H9 (cell line): ENCODE results near the gene SLC17A1. TPM values are rescaled to one million over a fixed set of nuclear protein-coding genes. Genes with fewer than 3 reads are reported as not detected.
"Not testable (repeated sequence)": the region's sequence is repeated elsewhere in the genome, so short reads cannot be mapped to it uniquely, and the experiment has no call there.

ENCODE experiments used
- DNase-seq: peaks from one replicate; pipeline ENCODE4 v3.0.0-alpha.2; 2017
- H2AFZ ChIP-seq: one replicate; pipeline ENCODE4 v1.6.1; 2013; ENCODE audit warnings: mild to moderate bottlenecking, low read length, control low read depth, moderate library complexity
- H2AK5ac ChIP-seq: 2 replicates; pipeline ENCODE4 v1.6.1; 2013; ENCODE audit warnings: low read length, control low read depth, mixed read lengths; ENCODE audit not compliant: insufficient read length
- H2BK120ac ChIP-seq: one replicate; pipeline ENCODE4 v1.6.1; 2013; ENCODE audit warnings: low read depth, mild to moderate bottlenecking, low read length, control low read depth, inconsistent platforms; ENCODE audit not compliant: poor library complexity, severe bottlenecking
- H2BK12ac ChIP-seq: 2 replicates; pipeline ENCODE4 v1.6.1; 2013; ENCODE audit warnings: low read length, control low read depth, mixed read lengths, low read depth; ENCODE audit not compliant: insufficient read length
- H2BK15ac ChIP-seq: 2 replicates; pipeline ENCODE4 v1.6.1; 2013; ENCODE audit warnings: low read depth, low read length, control low read depth
- H2BK20ac ChIP-seq: one replicate; pipeline ENCODE4 v1.6.1; 2013; ENCODE audit warnings: low read depth, mild to moderate bottlenecking, low read length, control low read depth, inconsistent platforms; ENCODE audit not compliant: poor library complexity, severe bottlenecking
- H2BK5ac ChIP-seq: 2 replicates; pipeline ENCODE4 v1.6.1; 2013; ENCODE audit warnings: low read length, control low read depth, mixed read lengths; ENCODE audit not compliant: insufficient read length
- H3K14ac ChIP-seq: 2 replicates; pipeline ENCODE4 v1.6.1; 2013; ENCODE audit warnings: low read length, control low read depth; ENCODE audit not compliant: insufficient read depth
- H3K18ac ChIP-seq: 2 replicates; pipeline ENCODE4 v1.6.1; 2013; ENCODE audit warnings: low read depth, mild to moderate bottlenecking, mixed read lengths, low read length, control low read depth; ENCODE audit not compliant: insufficient read length
- H3K23ac ChIP-seq: 2 replicates; pipeline ENCODE4 v1.6.1; 2013; ENCODE audit warnings: low read length, control low read depth, mixed read lengths, low read depth; ENCODE audit not compliant: insufficient read length
- H3K23me2 ChIP-seq: 2 replicates; pipeline ENCODE4 v1.6.1; 2013; ENCODE audit warnings: low read depth, mild to moderate bottlenecking, mixed read lengths, low read length, control low read depth; ENCODE audit not compliant: insufficient read length, poor library complexity, severe bottlenecking
- H3K27ac ChIP-seq: 2 replicates; pipeline ENCODE4 v1.5.1; 2013; ENCODE audit warnings: low read length, control low read depth, mixed read lengths, low read depth; ENCODE audit not compliant: insufficient read length
- H3K27me3 ChIP-seq: 2 replicates; pipeline ENCODE4 v1.6.1; 2013; ENCODE audit warnings: low read length, control low read depth, inconsistent platforms; ENCODE audit not compliant: insufficient read depth
- H3K4ac ChIP-seq: 2 replicates; pipeline ENCODE4 v1.6.1; 2013; ENCODE audit warnings: low read depth, mild to moderate bottlenecking, control low read depth, inconsistent platforms, low read length, moderate library complexity
- H3K4me1 ChIP-seq: 2 replicates; pipeline ENCODE4 v1.6.1; 2013; ENCODE audit warnings: low read length, control low read depth, inconsistent platforms; ENCODE audit not compliant: insufficient read depth
- H3K4me2 ChIP-seq: 2 replicates; pipeline ENCODE4 v1.6.1; 2013; ENCODE audit warnings: low read length, control low read depth, mixed read lengths; ENCODE audit not compliant: insufficient read length, insufficient read depth
- H3K56ac ChIP-seq: 2 replicates; pipeline ENCODE4 v1.6.1; 2013; ENCODE audit warnings: low read depth, mild to moderate bottlenecking, mixed read lengths, low read length, control low read depth; ENCODE audit not compliant: insufficient read length
- H3K79me1 ChIP-seq: 2 replicates; pipeline ENCODE4 v1.6.1; 2013; ENCODE audit warnings: low read depth, mild to moderate bottlenecking, moderate library complexity, low read length, control low read depth, inconsistent platforms; ENCODE audit not compliant: insufficient read depth, poor library complexity, severe bottlenecking
- H3K79me2 ChIP-seq: 2 replicates; pipeline ENCODE4 v1.6.1; 2013; ENCODE audit warnings: low read length, control low read depth, inconsistent platforms; ENCODE audit not compliant: insufficient read depth
- H3K9ac ChIP-seq: 2 replicates; pipeline ENCODE4 v1.6.1; 2013; ENCODE audit warnings: low read length, control low read depth, mixed read lengths; ENCODE audit not compliant: insufficient read length; ENCODE audit errors: extremely low read depth
- H3K9me3 ChIP-seq: one replicate; pipeline ENCODE4 v1.6.1; 2013; ENCODE audit warnings: low read depth, low read length, inconsistent platforms; ENCODE audit not compliant: control insufficient read depth
- H3T11ph ChIP-seq: one replicate; pipeline ENCODE4 v1.6.1; 2013; ENCODE audit warnings: mild to moderate bottlenecking, low read length, control low read depth, inconsistent platforms
- H4K20me1 ChIP-seq: one replicate; pipeline ENCODE4 v1.6.1; 2013; ENCODE audit not compliant: control insufficient read depth, insufficient read length, insufficient read depth
- H4K5ac ChIP-seq: 2 replicates; pipeline ENCODE4 v1.6.1; 2013; ENCODE audit warnings: low read depth, mild to moderate bottlenecking, mixed read lengths, low read length, control low read depth; ENCODE audit not compliant: insufficient read length
- H4K8ac ChIP-seq: replicated peaks from 2 replicates; pipeline ENCODE4 v1.6.1; 2013; ENCODE audit warnings: low read length, control low read depth, mixed read lengths, low read depth; ENCODE audit not compliant: insufficient read length
- H4K91ac ChIP-seq: 2 replicates; pipeline ENCODE4 v1.6.1; 2013; ENCODE audit warnings: low read depth, mild to moderate bottlenecking, moderate library complexity, mixed read lengths, low read length, control low read depth; ENCODE audit not compliant: insufficient read length
- H3K27ac Mint-ChIP-seq, 3 experiments: 2 replicates in 2 of 3; 3 replicates in 1 of 3; pipeline ENCODE4 v1.8.0; 2020 to 2021; ENCODE audit warnings: mixed read lengths in 3 of 3, mild to moderate bottlenecking in 1 of 3, moderate library complexity in 1 of 3
- H3K27me3 Mint-ChIP-seq: 2 replicates; pipeline ENCODE4 v1.8.0; 2021; ENCODE audit warnings: low read depth, mild to moderate bottlenecking, moderate library complexity, mixed read lengths
- H3K36me3 Mint-ChIP-seq, 3 experiments: 2 replicates in 2 of 3; 3 replicates in 1 of 3; pipeline ENCODE4 v1.8.0; 2020 to 2021; ENCODE audit warnings: low read depth in 3 of 3, mixed read lengths in 3 of 3; ENCODE audit not compliant: insufficient read depth in 1 of 3
- H3K4me1 Mint-ChIP-seq, 2 experiments: 2 replicates each; pipeline ENCODE4 v1.8.0; 2020; ENCODE audit warnings: mixed read lengths in 2 of 2
- H3K4me3 Mint-ChIP-seq, 2 experiments: 2 replicates in 1 of 2; 3 replicates in 1 of 2; pipeline ENCODE4 v1.8.0; 2020 to 2021; ENCODE audit warnings: mild to moderate bottlenecking in 2 of 2, mixed read lengths in 2 of 2, moderate library complexity in 1 of 2
- H3K9me3 Mint-ChIP-seq, 2 experiments: 2 replicates in 1 of 2; 3 replicates in 1 of 2; pipeline ENCODE4 v1.8.0; 2020; ENCODE audit warnings: mild to moderate bottlenecking in 2 of 2, mixed read lengths in 2 of 2, moderate library complexity in 1 of 2
- WGBS: extraction: QIAGEN DNeasy Blood & Tissue Kit; methylation state at CpG from one replicate; pipeline ENCODE4 v1.1.7; 2013; ENCODE audit warnings: missing lambda C conversion rate, low lambda C conversion rate, mixed read lengths; ENCODE audit not compliant: insufficient read length; ENCODE audit errors: extremely low coverage; 5-methylcytosine and 5-hydroxymethylcytosine counted together
- total RNA-seq: library from RNA; stranded (reverse); gene quantifications from 2 replicates; pipeline ENCODE4 v1.2.1, GENCODE V29; 2021
- TF ChIP-seq, protein P1 (sequence below): fragments of 200-600 bp; sonication (generic); conservative IDR thresholded peaks from 3 replicates; pipeline ENCODE4 v1.8.0; 2021; ENCODE audit warnings: antibody characterized with exemption, mild to moderate bottlenecking

The SLC17A1 gene
- total RNA-seq, 1 experiment from 2014 or later = not detected

DNA sequence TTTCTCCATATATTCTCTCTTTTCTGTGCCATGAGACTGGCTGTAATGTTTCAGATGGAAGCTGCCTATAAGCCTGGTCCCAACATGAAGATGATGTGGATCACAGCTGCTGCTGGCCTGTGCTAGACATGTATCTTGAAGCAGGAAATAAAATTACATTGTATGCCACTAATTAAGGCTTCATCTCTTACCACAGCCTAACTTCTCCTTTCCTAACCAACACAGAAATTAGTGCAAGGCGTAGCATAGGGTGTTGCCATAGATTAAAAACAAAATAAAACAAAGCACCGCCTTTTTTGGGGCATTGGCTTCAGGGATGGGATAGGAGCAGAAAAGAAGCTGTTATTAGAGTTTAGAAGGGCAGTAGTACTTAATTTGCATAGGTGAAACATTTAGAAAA lies 82.0 kb downstream of the SLC17A1 start:
- Histone ChIP-seq H3K27ac (no peak overlapping the region), H2BK20ac (no peak overlapping the region), H2BK120ac (no peak overlapping the region), H3K14ac (no peak overlapping the region), H3K56ac (no peak overlapping the region), H3K4me1 (no peaks in the 10 kb centered on the region), H3K9me3 (no peaks in the 10 kb centered on the region), H4K20me1 (no peaks in the 10 kb centered on the region), H3K27me3 (no peaks in the 10 kb centered on the region), H3K18ac (no peak overlapping the region), H3K23ac (no peak overlapping the region), H2BK12ac (no peak overlapping the region), H2BK5ac (no peak overlapping the region), H3K4me2 (no peak overlapping the region), H2BK15ac (no peak overlapping the region), H3K79me2 (no peaks in the 10 kb centered on the region), H3K9ac (no peak overlapping the region), H2AFZ (no peak overlapping the region), H3K23me2 (no peaks in the 10 kb centered on the region), H2AK5ac (no peak overlapping the region), H3K4ac (no peak overlapping the region), H3T11ph (no peak overlapping the region), H3K79me1 (no peaks in the 10 kb centered on the region), H4K8ac (no peak overlapping the region), H4K91ac (no peak overlapping the region), H4K5ac (no peak overlapping the region)
- no peaks in the 10 kb centered on the region for H3K27me3 Mint-ChIP-seq
- no CpG with 5 or more reads among the region's 2 CpGs for WGBS
- TF ChIP-seq, protein P1, sequence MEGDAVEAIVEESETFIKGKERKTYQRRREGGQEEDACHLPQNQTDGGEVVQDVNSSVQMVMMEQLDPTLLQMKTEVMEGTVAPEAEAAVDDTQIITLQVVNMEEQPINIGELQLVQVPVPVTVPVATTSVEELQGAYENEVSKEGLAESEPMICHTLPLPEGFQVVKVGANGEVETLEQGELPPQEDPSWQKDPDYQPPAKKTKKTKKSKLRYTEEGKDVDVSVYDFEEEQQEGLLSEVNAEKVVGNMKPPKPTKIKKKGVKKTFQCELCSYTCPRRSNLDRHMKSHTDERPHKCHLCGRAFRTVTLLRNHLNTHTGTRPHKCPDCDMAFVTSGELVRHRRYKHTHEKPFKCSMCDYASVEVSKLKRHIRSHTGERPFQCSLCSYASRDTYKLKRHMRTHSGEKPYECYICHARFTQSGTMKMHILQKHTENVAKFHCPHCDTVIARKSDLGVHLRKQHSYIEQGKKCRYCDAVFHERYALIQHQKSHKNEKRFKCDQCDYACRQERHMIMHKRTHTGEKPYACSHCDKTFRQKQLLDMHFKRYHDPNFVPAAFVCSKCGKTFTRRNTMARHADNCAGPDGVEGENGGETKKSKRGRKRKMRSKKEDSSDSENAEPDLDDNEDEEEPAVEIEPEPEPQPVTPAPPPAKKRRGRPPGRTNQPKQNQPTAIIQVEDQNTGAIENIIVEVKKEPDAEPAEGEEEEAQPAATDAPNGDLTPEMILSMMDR = no peak
- no peak for DNase-seq
- no peaks in the 10 kb centered on the region for H3K36me3 Mint-ChIP-seq
- H3K4me1 Mint-ChIP-seq = no peaks in the 10 kb centered on the region
- no peaks in the 10 kb centered on the region for H3K9me3 Mint-ChIP-seq
- H3K4me3 Mint-ChIP-seq = no peak overlapping the region
- H3K27ac Mint-ChIP-seq = no peak overlapping the region

DNA sequence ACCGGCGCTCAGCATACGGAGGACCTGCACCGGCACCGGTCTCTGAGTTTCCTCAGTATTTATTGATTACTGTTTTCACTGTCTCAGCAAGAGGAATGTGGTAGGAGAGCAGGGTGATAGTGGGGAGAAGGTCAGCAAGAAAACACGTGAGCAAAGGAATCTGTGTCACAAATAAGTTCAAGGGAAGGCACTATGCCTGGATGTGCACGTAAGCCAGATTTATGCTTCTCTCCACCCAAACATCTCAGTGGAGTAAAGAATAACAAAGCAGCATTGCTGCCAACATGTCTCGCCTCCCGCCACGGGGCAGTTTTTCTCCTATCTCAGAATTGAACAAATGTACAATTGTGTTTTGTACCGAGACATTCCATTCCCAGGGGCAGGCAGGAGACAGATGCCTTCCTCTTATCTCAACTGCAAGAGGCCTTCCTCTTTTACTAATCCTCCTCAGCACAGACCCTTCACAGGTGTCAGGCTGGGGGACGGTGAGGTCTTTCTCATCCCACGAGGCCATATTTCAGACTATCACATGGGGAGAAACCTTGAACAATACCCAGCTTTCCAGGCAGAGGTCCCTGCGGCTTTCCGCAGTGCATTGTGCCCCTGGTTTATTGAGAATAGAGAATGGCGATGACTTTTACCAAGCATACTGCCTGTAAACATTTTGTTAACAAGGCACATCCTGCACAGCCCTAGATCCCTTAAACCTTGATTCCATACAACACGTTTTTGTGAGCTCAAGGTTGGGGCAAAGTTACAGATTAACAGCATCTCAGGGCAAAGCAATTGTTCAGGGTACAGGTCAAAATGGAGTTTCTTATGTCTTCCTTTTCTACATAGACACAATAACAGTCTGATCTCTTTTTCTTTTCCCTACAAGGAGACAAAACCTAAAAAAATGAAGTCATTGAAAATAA lies 83.0 kb downstream of the SLC17A1 start:
- not testable (repeated sequence) for H2BK120ac ChIP-seq, H3K9ac ChIP-seq, H2BK15ac ChIP-seq, H3K4me1 Mint-ChIP-seq, H3K9me3 Mint-ChIP-seq, H2AK5ac ChIP-seq, DNase-seq, H3K18ac ChIP-seq, H3K27ac Mint-ChIP-seq, H3K27ac ChIP-seq, H3K79me1 ChIP-seq, H2BK5ac ChIP-seq, H3K27me3 Mint-ChIP-seq, H3K23me2 ChIP-seq, H3K4me2 ChIP-seq, H3K27me3 ChIP-seq, H3K56ac ChIP-seq, H3T11ph ChIP-seq, H3K23ac ChIP-seq, H4K20me1 ChIP-seq, H4K91ac ChIP-seq, H2AFZ ChIP-seq, H3K79me2 ChIP-seq, H3K4me1 ChIP-seq, H3K4me3 Mint-ChIP-seq, H4K8ac ChIP-seq, H3K36me3 Mint-ChIP-seq, H2BK12ac ChIP-seq, H3K14ac ChIP-seq, H2BK20ac ChIP-seq, H4K5ac ChIP-seq, H3K4ac ChIP-seq, H3K9me3 ChIP-seq
- WGBS = no CpG with 5 or more reads among the region's 17 CpGs
